Panc1 (cell line): ENCODE results near the gene CGNL1. TPM values are rescaled to one million over a fixed set of nuclear protein-coding genes. Genes with fewer than 3 reads are reported as not detected.

Source experiments
- ATAC-seq: fragments of 200-7000 bp; cut with Tn5 transposase; 2 replicates; pipeline ENCODE4 v1.9.1; 2020; ENCODE audit warnings: mild to moderate bottlenecking, moderate library complexity
- BruUV-seq: library from RNA; stranded (reverse); fragments of 400-500 nt; replicated peaks from 2 replicates; lab custom pipeline; 2021; lab: Mats Ljungman, UMichigan
- CTCF ChIA-PET: fragments of 300-600 bp; sonication (Branson Sonifier 250); formaldehyde crosslinking; loops from one replicate; lab custom pipeline; 2022; ENCODE audit warnings: antibody characterized with exemption; lab: Charles Lee
- POLR2A ChIA-PET: fragments of 300-600 bp; sonication (Branson Sonifier 250); formaldehyde crosslinking; loops from one replicate; lab custom pipeline; 2022; ENCODE audit warnings: antibody characterized with exemption; lab: Charles Lee
- DNase-seq: peaks from one replicate; pipeline ENCODE4 v3.0.0-alpha.2; 2010; ENCODE audit warnings: low read depth, low spot score
- H3K27ac ChIP-seq: 2 replicates; pipeline ENCODE4 v1.5.1; 2011; ENCODE audit warnings: mild to moderate bottlenecking, low read length, inconsistent platforms
- H3K27me3 ChIP-seq: fragments of 200-500 bp; sonication (Bioruptor generic); 2 replicates; pipeline ENCODE4 v1.6.0; 2014; ENCODE audit warnings: low read length, inconsistent platforms; ENCODE audit not compliant: control insufficient read depth, insufficient read depth
- H3K36me3 ChIP-seq: fragments of 200-500 bp; sonication (Bioruptor generic); 2 replicates; pipeline ENCODE4 v1.5.1; 2014; ENCODE audit warnings: inconsistent platforms, mild to moderate bottlenecking, low read length, moderate library complexity; ENCODE audit not compliant: control insufficient read depth, insufficient read depth
- H3K4me1 ChIP-seq: 2 replicates; pipeline ENCODE4 v1.5.1; 2011; ENCODE audit warnings: inconsistent platforms, mild to moderate bottlenecking, low read length, moderate library complexity; ENCODE audit not compliant: control insufficient read depth, insufficient read depth
- H3K4me3 ChIP-seq, 2 experiments: 2 replicates each; pipeline ENCODE4 v1.5.1; 2011 to 2012; ENCODE audit warnings: low read depth in 2 of 2, low read length in 2 of 2, mild to moderate bottlenecking in 2 of 2, inconsistent platforms in 1 of 2, moderate library complexity in 1 of 2
- H3K9me3 ChIP-seq: fragments of 200-500 bp; sonication (Bioruptor generic); 2 replicates; pipeline ENCODE4 v1.5.1; 2014; ENCODE audit warnings: low read depth, mild to moderate bottlenecking, inconsistent platforms, low read length, moderate library complexity; ENCODE audit not compliant: control insufficient read depth, insufficient read depth
- POLR2AphosphoS5 ChIP-seq: IDR thresholded peaks from 2 replicates; pipeline ENCODE4 v1.6.1; 2012; ENCODE audit warnings: mild to moderate bottlenecking, low read depth, low read length, moderate library complexity
- SIN3A ChIP-seq: IDR thresholded peaks from 2 replicates; pipeline ENCODE4 v1.6.1; 2012; ENCODE audit warnings: low read depth, mild to moderate bottlenecking, low read length, moderate library complexity, borderline replicate concordance; ENCODE audit not compliant: insufficient read depth
- TCF7L2 ChIP-seq: IDR thresholded peaks from 2 replicates; pipeline ENCODE4 v1.6.1; 2011; ENCODE audit warnings: mild to moderate bottlenecking, low read depth, low read length, inconsistent platforms
- in situ Hi-C: cut with HindIII; loops from 2 replicates; pipeline ENCODE4 v1.10.0; 2016; ENCODE audit warnings: low sequenced_read_pairs, low pct_unique_long_range_greater_than_20kb
- intact Hi-C: fragments of 100-400 bp; cut with micrococcal nuclease; formaldehyde crosslinking; loops from one replicate; pipeline ENCODE4 v1.10.0; 2022; ENCODE audit not compliant: unreplicated experiment
- total RNA-seq: library from RNA; stranded (reverse); gene quantifications from one replicate; pipeline ENCODE4 v1.2.1, GENCODE V29; 2021; ENCODE audit not compliant: unreplicated experiment
- TF ChIP-seq, protein P1 (sequence below): fragments of 450-650 bp; IDR thresholded peaks from 2 replicates; pipeline ENCODE4 v1.5.1; 2017; ENCODE audit warnings: mild to moderate bottlenecking
- TF ChIP-seq, protein P2 (sequence below), 2 experiments: IDR thresholded peaks; 2 replicates each; pipeline ENCODE4 v1.6.1; 2011 to 2012; ENCODE audit warnings: low read depth in 2 of 2, control low read depth in 1 of 2, low read length in 1 of 2, mild to moderate bottlenecking in 1 of 2, moderate library complexity in 1 of 2; ENCODE audit not compliant: insufficient read depth in 1 of 2

The CGNL1 gene
- total RNA-seq, 1 experiment from 2014 or later = 3.5 TPM

DNA sequence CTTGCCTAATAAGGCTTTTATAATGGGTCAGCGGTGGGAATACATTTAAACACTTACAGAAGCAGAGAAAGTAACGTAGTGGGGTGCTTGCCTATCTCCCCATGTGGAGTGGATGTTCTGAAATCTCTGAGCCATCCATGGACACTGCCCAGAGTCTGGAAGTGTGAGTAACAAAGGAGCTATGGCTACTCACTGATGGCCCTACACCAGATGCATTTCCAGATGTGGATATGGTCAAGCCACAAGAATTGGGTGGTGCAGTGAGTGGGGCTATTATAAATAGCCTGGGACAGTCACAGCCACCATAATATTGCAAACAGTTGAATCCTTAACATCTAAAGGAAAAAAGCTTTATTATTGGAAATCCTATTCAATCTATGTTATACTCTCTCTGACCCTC lies 96.6 kb downstream of the CGNL1 start:
- TF ChIP-seq, protein P1, sequence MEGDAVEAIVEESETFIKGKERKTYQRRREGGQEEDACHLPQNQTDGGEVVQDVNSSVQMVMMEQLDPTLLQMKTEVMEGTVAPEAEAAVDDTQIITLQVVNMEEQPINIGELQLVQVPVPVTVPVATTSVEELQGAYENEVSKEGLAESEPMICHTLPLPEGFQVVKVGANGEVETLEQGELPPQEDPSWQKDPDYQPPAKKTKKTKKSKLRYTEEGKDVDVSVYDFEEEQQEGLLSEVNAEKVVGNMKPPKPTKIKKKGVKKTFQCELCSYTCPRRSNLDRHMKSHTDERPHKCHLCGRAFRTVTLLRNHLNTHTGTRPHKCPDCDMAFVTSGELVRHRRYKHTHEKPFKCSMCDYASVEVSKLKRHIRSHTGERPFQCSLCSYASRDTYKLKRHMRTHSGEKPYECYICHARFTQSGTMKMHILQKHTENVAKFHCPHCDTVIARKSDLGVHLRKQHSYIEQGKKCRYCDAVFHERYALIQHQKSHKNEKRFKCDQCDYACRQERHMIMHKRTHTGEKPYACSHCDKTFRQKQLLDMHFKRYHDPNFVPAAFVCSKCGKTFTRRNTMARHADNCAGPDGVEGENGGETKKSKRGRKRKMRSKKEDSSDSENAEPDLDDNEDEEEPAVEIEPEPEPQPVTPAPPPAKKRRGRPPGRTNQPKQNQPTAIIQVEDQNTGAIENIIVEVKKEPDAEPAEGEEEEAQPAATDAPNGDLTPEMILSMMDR = no peak
- TF ChIP-seq, protein P2, sequence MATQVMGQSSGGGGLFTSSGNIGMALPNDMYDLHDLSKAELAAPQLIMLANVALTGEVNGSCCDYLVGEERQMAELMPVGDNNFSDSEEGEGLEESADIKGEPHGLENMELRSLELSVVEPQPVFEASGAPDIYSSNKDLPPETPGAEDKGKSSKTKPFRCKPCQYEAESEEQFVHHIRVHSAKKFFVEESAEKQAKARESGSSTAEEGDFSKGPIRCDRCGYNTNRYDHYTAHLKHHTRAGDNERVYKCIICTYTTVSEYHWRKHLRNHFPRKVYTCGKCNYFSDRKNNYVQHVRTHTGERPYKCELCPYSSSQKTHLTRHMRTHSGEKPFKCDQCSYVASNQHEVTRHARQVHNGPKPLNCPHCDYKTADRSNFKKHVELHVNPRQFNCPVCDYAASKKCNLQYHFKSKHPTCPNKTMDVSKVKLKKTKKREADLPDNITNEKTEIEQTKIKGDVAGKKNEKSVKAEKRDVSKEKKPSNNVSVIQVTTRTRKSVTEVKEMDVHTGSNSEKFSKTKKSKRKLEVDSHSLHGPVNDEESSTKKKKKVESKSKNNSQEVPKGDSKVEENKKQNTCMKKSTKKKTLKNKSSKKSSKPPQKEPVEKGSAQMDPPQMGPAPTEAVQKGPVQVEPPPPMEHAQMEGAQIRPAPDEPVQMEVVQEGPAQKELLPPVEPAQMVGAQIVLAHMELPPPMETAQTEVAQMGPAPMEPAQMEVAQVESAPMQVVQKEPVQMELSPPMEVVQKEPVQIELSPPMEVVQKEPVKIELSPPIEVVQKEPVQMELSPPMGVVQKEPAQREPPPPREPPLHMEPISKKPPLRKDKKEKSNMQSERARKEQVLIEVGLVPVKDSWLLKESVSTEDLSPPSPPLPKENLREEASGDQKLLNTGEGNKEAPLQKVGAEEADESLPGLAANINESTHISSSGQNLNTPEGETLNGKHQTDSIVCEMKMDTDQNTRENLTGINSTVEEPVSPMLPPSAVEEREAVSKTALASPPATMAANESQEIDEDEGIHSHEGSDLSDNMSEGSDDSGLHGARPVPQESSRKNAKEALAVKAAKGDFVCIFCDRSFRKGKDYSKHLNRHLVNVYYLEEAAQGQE (IDR thresholded peaks at IDR 0.05; ENCODE audit: insufficient read depth in 1 of 2, low read depth in 2 of 2, low read length in 1 of 2) = no peak
- intact Hi-C loops = no loop called here
- H3K36me3 ChIP-seq = no peaks in the 10 kb centered on the region
- H3K4me1 ChIP-seq = no peaks in the 10 kb centered on the region
- in situ Hi-C loops = no loop called here
- no peak overlapping the region for H3K4me3 ChIP-seq
- ChIA-PET CTCF (no interaction called here), POLR2A (no interaction called here)
- no peak overlapping the region for H3K27ac ChIP-seq
- H3K9me3 ChIP-seq = no peaks in the 10 kb centered on the region
- DNase-seq (no peak), ATAC-seq (no peak)
- no peaks in the 10 kb centered on the region for H3K27me3 ChIP-seq
- no TSS peak for BruUV-seq

DNA sequence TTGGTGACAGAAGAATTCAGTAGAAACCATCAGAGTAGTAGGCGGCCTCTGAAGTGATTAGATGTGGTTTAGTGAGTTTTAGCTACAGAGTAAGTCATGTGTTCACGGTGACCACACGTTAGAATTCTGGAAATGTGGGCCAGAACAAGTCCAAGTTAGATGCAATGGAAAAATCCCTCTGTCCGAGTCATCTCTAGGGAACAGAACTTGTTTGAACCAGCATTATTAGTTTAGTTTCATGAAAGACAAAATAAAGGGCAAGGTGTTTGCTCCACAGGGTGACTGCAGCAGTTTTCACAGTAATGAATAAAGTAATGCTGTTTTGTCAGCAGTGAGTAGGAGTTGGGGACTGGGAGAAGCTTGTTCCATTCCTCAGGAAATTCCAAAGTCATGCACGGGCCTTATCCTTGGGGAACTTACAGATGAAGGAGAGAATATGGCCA lies 100.2 kb downstream of the CGNL1 start:
- CTCF ChIA-PET = no interaction called here
- TF ChIP-seq SIN3A (no peak), TCF7L2 (no peak), POLR2AphosphoS5 (no peak)
- TF ChIP-seq, protein P1 = no peak
- TF ChIP-seq, protein P2 (IDR thresholded peaks at IDR 0.05; ENCODE audit: insufficient read depth in 1 of 2, low read depth in 2 of 2, low read length in 1 of 2) = no peak
- POLR2A ChIA-PET = no interaction called here
- DNase-seq = no peak
- Histone ChIP-seq H3K27me3 (no peaks in the 10 kb centered on the region), H3K9me3 (no peaks in the 10 kb centered on the region), H3K4me1 (no peaks in the 10 kb centered on the region), H3K4me3 (no peak overlapping the region), H3K27ac (no peak overlapping the region), H3K36me3 (no peaks in the 10 kb centered on the region)
- BruUV-seq = no TSS peak
- in situ Hi-C loops = no loop called here
- intact Hi-C loops = no loop called here
- ATAC-seq = no peak
